Activated CD4-positive, alpha-beta T cell treated with anti-CD3 and anti-CD28 coated beads, Interleukin-2, amount 10 ng/mL, durations not matched to agents 7 days and 5 days (primary cell): ENCODE data around the gene ATXN1. TPM values are rescaled to one million over a fixed set of nuclear protein-coding genes. Genes with fewer than 3 reads are reported as not detected.
"Not testable (repeated sequence)": the region's sequence is repeated elsewhere in the genome, so short reads cannot be mapped to it uniquely, and the experiment has no call there.

Experiments
- CTCF ChIA-PET: fragments of 350-600 bp; sonication (Branson Sonifier 250); formaldehyde crosslinking; loops from one replicate; lab custom pipeline; 2021; ENCODE audit warnings: antibody characterized with exemption; lab: Charles Lee
- POLR2A ChIA-PET: fragments of 350-600 bp; sonication (Branson Sonifier 250); formaldehyde crosslinking; loops from one replicate; lab custom pipeline; 2021; ENCODE audit warnings: antibody characterized with exemption; lab: Charles Lee
- DNase-seq: peaks from one replicate; pipeline ENCODE4 v3.0.0-alpha.2; 2020
- H3K27ac Mint-ChIP-seq: one replicate; pipeline ENCODE4 v1.8.0; 2021; ENCODE audit warnings: mild to moderate bottlenecking, moderate library complexity, mixed read lengths
- H3K27me3 Mint-ChIP-seq: one replicate; pipeline ENCODE4 v1.8.0; 2021; ENCODE audit warnings: mixed read lengths
- H3K36me3 Mint-ChIP-seq: one replicate; pipeline ENCODE4 v1.8.0; 2021; ENCODE audit warnings: low read depth, mixed read lengths
- H3K4me1 Mint-ChIP-seq: one replicate; pipeline ENCODE4 v1.8.0; 2021; ENCODE audit warnings: mixed read lengths
- H3K4me3 Mint-ChIP-seq: one replicate; pipeline ENCODE4 v1.8.0; 2021; ENCODE audit warnings: mild to moderate bottlenecking, moderate library complexity, mixed read lengths
- H3K9me3 Mint-ChIP-seq: one replicate; pipeline ENCODE4 v1.8.0; 2021; ENCODE audit warnings: mixed read lengths
- total RNA-seq, 2 experiments: library from RNA; stranded (reverse); gene quantifications; one replicate each; pipeline ENCODE4 v1.2.3, GENCODE V29; 2021

ATXN1 gene
- total RNA-seq, 2 experiments from 2014 or later, result 36.0 to 40.4 TPM

DNA sequence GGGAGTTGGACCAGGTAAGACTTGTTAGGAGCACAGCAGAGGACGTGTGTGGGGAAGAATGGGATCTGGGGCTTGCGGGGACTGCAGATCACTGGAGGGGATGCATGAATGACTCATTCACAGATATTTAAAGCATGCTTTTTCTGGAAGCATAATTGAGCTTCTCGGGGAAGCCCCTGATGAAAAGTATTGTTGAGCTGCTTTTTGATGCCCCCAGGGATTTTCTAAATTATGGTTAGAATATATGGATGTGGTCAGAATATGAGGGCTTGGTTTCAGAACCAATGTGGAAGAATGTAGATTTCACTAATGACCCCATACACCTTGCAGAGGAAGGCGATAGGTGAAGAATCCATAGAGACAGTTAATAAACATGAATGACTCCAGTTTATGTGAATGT, 486.8 kb downstream of the ATXN1 start:
- Mint-ChIP-seq H3K9me3 (no peaks in the 10 kb centered on the region), H3K36me3 (no peaks in the 10 kb centered on the region), H3K4me1 (peaks cover 7% of the 10 kb centered on the region), H3K4me3 (no peak overlapping the region), H3K27ac (no peak overlapping the region), H3K27me3 (no peaks in the 10 kb centered on the region)
- no peak for DNase-seq
- ChIA-PET CTCF (interaction anchor here (1.1 to 1.3 kb wide), 3 partner anchors 9 to 14 kb away, joined by 3 to 5 read pairs (median 4); no protein-coding TSS in a partner anchor), POLR2A (no interaction called here)

GRCh38 chr6:16273256-16273655, 488.0 kb downstream of the ATXN1 start:
- no peaks in the 10 kb centered on the region for H3K9me3 Mint-ChIP-seq
- no peak for DNase-seq
- ChIA-PET POLR2A (no interaction called here), CTCF (interaction anchor here (0.6 kb wide), 1 partner anchor 562 kb away, joined by 3 read pairs; no protein-coding TSS in a partner anchor)
- no peaks in the 10 kb centered on the region for H3K27me3 Mint-ChIP-seq
- H3K36me3 Mint-ChIP-seq, result no peaks in the 10 kb centered on the region
- H3K4me1 Mint-ChIP-seq, result peaks cover 7% of the 10 kb centered on the region
- H3K27ac Mint-ChIP-seq, result no peak overlapping the region
- no peak overlapping the region for H3K4me3 Mint-ChIP-seq

DNA sequence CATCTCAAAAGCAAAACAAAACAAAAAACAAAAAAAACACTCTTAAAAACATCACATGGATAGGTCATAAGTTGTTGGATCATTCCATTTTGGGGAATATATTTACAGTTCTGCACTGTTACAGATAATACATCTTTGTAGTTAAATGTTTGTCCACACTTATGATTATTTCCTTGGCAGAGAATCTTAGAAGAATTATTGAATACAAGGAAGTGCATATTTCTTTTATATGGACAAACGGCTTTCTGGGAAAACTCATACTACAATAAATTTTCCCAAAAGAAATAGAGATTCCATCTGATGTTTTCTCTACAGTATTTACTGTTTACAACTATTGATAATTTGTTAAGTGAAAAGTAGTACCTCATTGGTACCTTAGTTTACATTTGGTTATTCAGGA, 489.1 kb downstream of the ATXN1 start:
- ChIA-PET CTCF (no interaction called here), POLR2A (no interaction called here)
- Mint-ChIP-seq H3K36me3 (no peaks in the 10 kb centered on the region), H3K9me3 (no peaks in the 10 kb centered on the region), H3K27me3 (no peaks in the 10 kb centered on the region), H3K4me3 (no peak overlapping the region), H3K4me1 (peaks cover 7% of the 10 kb centered on the region), H3K27ac (no peak overlapping the region)
- DNase-seq, result no peak

DNA sequence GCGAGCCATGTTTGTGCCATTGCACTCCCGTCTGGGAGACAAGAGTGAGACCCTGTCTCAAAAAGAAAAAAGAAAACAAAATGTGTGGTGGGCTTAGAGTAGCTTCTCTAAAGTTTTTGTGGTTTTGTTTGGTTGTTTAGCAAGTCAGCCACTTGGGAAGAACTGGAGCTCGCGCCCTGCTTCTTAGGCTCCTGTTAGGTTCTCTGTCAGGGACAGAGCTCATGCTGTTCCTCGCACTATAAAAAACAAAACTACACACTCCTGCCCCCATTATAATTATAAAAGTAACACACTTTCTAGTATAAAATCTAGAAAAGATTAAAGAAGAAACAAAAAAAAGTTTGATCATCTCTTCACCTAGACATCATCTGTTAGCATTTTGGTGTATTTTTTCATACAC, 489.8 kb downstream of the ATXN1 start:
- H3K27me3 Mint-ChIP-seq, result no peaks in the 10 kb centered on the region
- H3K27ac Mint-ChIP-seq, result no peak overlapping the region
- no peaks in the 10 kb centered on the region for H3K9me3 Mint-ChIP-seq
- ChIA-PET POLR2A (no interaction called here), CTCF (no interaction called here)
- no peaks in the 10 kb centered on the region for H3K36me3 Mint-ChIP-seq
- DNase-seq, result no peak
- peaks cover 7% of the 10 kb centered on the region for H3K4me1 Mint-ChIP-seq
- H3K4me3 Mint-ChIP-seq, result no peak overlapping the region

DNA sequence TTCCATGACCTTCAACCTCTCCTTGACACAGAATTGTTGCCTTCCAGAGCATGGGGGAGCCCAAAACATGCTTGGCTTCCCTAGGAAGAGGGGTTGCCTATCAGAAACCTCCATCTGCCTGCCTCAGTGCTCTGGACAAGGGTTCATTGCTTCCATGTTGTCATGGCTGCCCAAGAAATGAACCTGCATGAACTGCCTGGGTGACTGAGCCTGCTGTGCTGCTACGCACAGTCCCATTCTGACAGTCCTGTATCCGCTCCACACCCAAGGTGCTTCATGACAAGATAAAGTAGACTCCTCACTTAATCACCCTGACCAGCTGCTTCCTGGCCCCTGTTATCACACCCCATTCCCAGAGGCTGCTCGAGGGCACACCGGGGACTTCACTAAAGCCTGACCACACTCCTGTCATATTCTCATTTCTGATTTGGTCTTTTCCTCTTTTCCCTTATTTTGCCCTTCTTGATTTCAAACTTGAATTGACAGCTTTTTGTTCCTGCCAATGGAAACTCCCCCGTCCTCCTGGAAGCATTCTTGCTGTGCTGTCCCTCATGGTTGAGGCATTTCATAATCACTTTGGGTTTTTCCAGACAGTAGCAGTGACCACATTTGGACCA, 491.0 kb downstream of the ATXN1 start:
- no peak for DNase-seq
- H3K27me3 Mint-ChIP-seq, result no peaks in the 10 kb centered on the region
- peaks cover 7% of the 10 kb centered on the region for H3K4me1 Mint-ChIP-seq
- ChIA-PET CTCF (no interaction called here), POLR2A (no interaction called here)
- no peak overlapping the region for H3K27ac Mint-ChIP-seq
- H3K9me3 Mint-ChIP-seq, result no peaks in the 10 kb centered on the region
- no peak overlapping the region for H3K4me3 Mint-ChIP-seq
- no peaks in the 10 kb centered on the region for H3K36me3 Mint-ChIP-seq

DNA sequence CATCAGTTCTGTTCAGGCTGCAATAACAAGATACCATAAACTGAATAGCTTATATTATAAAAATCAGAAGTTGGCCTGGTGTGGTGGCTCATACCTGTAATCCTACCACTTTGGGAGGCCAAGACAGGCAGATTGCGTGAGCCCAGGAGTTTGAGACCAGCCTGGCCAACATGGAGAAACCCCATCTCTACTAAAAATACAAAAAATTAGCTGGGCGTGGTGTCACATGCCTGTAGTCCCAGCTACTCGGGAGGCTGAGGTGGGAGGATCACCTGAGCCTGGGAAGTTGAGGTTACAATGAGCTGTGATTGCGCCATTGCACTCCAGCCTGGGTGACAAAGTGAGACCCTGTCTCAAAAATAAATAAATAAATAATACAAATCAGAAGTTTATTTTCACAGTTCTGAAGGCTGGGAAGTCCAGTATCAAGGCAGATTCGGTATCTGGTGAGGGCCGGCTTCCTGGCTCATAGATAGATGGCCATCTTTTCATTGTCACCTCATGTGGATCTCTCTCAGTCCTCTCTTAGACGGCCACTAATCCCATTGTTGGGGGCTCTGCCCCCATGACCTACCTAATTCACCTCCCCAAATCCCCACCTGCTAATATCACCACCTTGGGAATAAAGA, 491.7 kb downstream of the ATXN1 start:
- CTCF ChIA-PET, H3K27ac Mint-ChIP-seq, DNase-seq, H3K9me3 Mint-ChIP-seq, POLR2A ChIA-PET, H3K27me3 Mint-ChIP-seq, H3K36me3 Mint-ChIP-seq, H3K4me3 Mint-ChIP-seq, H3K4me1 Mint-ChIP-seq: not testable (repeated sequence)

GRCh38 chr6:16267428-16268263, 493.6 kb downstream of the ATXN1 start:
- ChIA-PET CTCF (interaction anchor here (1.2 kb wide), 1 partner anchor 9 kb away, joined by 5 read pairs; no protein-coding TSS in a partner anchor), POLR2A (no interaction called here)
- H3K36me3 Mint-ChIP-seq, result no peaks in the 10 kb centered on the region
- H3K4me3 Mint-ChIP-seq, result no peak overlapping the region
- no peaks in the 10 kb centered on the region for H3K27me3 Mint-ChIP-seq
- H3K4me1 Mint-ChIP-seq, result no peaks in the 10 kb centered on the region
- no peaks in the 10 kb centered on the region for H3K9me3 Mint-ChIP-seq
- H3K27ac Mint-ChIP-seq, result no peak overlapping the region
- DNase-seq, result no peak

- ChIA-PET CTCF (no interaction called here), POLR2A (no interaction called here)
- Mint-ChIP-seq H3K4me3 (no peak overlapping the region), H3K9me3 (no peaks in the 10 kb centered on the region), H3K27ac (no peak overlapping the region), H3K36me3 (no peaks in the 10 kb centered on the region), H3K27me3 (no peaks in the 10 kb centered on the region), H3K4me1 (no peaks in the 10 kb centered on the region)
- no peak for DNase-seq
Observed at GRCh38 chr6:16265351-16266341, 495.6 kb downstream of the ATXN1 start.

DNA sequence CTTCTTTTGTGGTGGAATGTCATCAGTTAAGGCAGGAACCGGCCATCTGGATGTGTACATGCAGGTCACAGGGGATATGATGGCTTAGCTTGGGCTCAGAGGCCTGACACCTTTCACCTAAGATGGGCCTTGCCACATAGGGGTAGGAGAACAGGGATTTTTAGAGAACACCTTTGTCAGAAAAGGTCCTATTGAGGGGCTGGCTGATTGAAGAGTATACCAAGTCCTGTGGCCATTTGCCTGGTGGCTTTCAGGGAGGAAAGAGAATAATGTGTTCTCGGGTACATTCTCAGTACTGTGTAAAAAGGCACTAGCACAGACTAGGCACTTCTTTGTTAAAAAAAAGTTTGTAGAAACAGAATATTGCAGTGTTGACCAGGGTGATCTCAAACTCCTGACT, 496.5 kb downstream of the ATXN1 start:
- no peaks in the 10 kb centered on the region for H3K4me1 Mint-ChIP-seq
- ChIA-PET CTCF (no interaction called here), POLR2A (no interaction called here)
- DNase-seq, result no peak
- H3K27me3 Mint-ChIP-seq, result no peaks in the 10 kb centered on the region
- H3K36me3 Mint-ChIP-seq, result no peaks in the 10 kb centered on the region
- no peak overlapping the region for H3K27ac Mint-ChIP-seq
- no peaks in the 10 kb centered on the region for H3K9me3 Mint-ChIP-seq
- no peak overlapping the region for H3K4me3 Mint-ChIP-seq

GRCh38 chr6:16263464-16264099, 497.7 kb downstream of the ATXN1 start:
- DNase-seq, POLR2A ChIA-PET, H3K4me3 Mint-ChIP-seq, H3K9me3 Mint-ChIP-seq, H3K27ac Mint-ChIP-seq, H3K27me3 Mint-ChIP-seq, CTCF ChIA-PET, H3K4me1 Mint-ChIP-seq, H3K36me3 Mint-ChIP-seq: not testable (repeated sequence)

DNA sequence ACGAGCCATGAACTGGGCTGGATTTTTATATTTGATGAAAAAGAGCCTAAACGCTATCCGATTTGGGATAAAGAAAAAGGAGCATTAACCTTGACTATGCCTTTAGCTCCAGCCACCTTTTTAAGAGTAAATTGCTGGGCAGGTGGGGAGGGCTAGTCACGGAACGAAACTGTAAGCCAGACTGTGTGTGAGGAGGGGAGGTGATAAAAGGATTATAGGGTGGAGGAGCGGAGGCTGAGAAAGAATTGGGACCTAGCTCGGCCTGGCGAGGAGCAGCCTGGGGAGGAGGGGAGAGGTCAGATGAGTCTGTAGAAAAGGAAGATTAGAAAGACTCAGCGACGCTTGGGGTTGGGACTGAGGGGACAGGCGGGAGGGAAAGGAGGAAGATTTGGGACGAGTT, 498.5 kb downstream of the ATXN1 start:
- POLR2A ChIA-PET, result not testable (repeated sequence)

GRCh38 chr6:16260602-16261001, 500.7 kb downstream of the ATXN1 start:
- POLR2A ChIA-PET, DNase-seq, H3K9me3 Mint-ChIP-seq, H3K4me1 Mint-ChIP-seq, H3K27me3 Mint-ChIP-seq, H3K27ac Mint-ChIP-seq, H3K36me3 Mint-ChIP-seq, H3K4me3 Mint-ChIP-seq, CTCF ChIA-PET: not testable (repeated sequence)

More for the DNA sequence above, 498.5 kb downstream of the ATXN1 start:
- H3K9me3 Mint-ChIP-seq, H3K36me3 Mint-ChIP-seq, H3K4me1 Mint-ChIP-seq, H3K4me3 Mint-ChIP-seq, CTCF ChIA-PET, H3K27me3 Mint-ChIP-seq, H3K27ac Mint-ChIP-seq, DNase-seq: not testable (repeated sequence)
